Stimulated activated CD8-positive, alpha-beta memory T cell treated with anti-CD3 and anti-CD28 coated beads, Interleukin-4, amount 100 ng/mL, for 4 hours (primary cell): ENCODE data around the gene CNOT11.
"Not testable (repeated sequence)": the region's sequence is repeated elsewhere in the genome, so short reads cannot be mapped to it uniquely, and the experiment has no call there.

Experiments
- DNase-seq, 2 donors: peaks; one replicate each; pipeline ENCODE4 v3.0.0-alpha.2; 2020; ENCODE audit warnings: low read depth in 2 of 2, low spot score in 1 of 2

The CNOT11 gene

DNA sequence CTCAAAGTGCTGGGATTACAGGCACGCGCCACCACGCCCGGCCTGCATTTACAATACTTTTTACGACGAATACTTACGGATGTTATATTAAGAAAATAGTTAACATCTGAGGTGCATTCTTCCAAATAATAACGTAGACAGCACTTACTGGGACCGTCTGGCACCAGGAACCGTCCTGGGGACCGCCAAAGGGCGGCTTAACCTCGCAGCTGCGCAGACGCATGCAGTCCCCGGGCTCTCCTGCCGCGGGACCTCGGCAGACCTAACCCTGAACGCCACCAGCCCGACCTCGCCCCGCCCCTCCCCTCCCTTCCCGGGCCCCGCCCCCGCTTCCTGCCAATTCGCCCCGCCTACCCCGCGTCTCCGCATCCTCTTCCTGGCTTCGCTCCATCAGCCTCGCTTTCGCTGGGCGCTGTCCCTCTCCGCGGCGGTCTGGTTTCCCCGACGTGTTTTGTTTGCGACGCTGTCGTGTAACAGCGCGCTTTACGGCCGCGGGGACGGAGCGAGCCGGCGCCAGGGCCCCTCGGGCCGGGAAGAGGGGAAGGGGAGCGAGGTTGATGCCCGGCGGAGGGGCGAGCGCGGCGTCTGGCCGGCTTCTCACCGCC, at the start of gene CNOT11:
Gene CNOT11, plus strand, starts transcription at position 479 of the 605 bp plus-strand sequence. Its CDS starts 79 bp downstream, at position 558.
- peak; percentile 98 to 99 for DNase-seq

DNA sequence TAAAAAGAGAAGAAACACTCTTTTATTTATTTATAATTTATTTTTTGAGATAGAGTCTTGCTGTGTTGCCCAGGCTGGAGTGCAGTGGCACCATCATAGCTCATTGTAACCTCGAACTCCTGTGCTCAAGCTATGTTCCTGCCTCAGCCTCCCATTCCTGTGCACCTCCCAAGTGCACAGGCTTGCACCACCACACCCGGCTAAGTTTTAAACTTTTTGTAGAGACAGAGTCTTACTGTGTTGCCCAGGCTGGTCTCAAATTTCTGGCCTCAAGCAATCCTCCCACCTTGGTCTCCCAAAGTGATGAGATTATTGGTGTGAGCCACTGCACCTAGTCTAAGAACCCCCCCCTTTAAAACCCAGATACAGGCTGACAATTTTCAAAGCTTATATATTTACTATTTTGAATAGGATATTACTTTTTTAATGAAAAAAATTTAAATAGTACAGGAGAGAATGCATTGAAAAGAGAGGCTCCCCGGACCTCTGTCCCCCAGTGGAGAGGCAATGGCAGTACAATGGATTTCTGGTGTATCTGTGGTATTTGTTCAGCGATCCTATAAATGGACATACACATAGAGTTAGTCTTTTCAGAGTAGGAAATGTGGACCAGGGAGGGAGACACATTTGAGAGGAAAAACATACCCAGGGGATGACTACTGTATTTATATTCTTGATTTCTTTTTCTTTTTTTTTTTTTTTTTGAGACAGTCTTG, 48.1 kb upstream of the CNOT11 start:
- DNase-seq = no peak

GRCh38 chr2:101205521-101206479, 46.9 kb upstream of the CNOT11 start:
- peak in 1 of 2 donors; percentile 6 for DNase-seq

- no peak for DNase-seq
Measured at GRCh38 chr2:101208830-101209229, 43.9 kb upstream of the CNOT11 start.

DNA sequence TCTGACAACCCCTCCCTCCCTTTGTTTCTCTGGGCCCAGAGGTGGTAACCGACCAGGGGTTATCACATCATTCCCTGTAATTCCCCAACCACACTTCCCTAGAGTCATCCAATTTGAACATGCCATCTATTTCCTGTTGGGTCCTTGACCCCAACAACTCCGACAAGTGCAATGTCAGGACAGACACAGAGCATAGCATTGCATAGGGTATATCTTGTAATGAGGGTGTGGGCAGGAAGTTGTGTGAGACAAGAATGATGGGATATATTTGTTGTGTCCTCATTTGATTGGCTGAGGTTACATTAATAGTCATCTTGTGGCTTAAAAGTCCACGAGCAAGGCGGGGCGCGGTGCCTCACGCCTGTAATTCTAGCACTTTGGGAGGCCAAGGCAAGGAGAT, 33.4 kb upstream of the CNOT11 start:
- DNase-seq = no peak

GRCh38 chr2:101220091-101220490, 32.6 kb upstream of the CNOT11 start:
- DNase-seq = not testable (repeated sequence)

DNA sequence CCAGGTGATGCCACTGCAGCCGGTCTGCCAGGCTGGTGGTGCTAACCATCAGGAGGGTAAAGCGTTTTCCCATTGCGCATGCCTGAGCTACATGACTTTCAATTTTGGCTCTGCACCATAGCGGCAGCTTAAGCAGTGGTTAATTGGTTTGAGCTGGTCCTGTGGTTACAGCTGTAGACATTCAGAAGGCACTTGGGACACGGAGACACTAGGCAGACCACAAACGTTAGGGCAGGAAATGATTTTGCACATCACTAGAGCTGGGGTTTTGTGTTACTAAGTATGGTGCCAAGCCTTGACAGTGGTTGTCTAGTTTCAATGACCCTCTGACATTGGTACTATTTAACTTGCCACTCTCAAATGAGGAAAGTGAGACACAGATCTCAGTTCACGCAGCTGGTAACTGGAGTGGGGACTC, 28.9 kb upstream of the CNOT11 start:
- peak in 1 of 2 donors; percentile 6 for DNase-seq

GRCh38 chr2:101230541-101231001, 22.1 kb upstream of the CNOT11 start:
- no peak for DNase-seq

DNA sequence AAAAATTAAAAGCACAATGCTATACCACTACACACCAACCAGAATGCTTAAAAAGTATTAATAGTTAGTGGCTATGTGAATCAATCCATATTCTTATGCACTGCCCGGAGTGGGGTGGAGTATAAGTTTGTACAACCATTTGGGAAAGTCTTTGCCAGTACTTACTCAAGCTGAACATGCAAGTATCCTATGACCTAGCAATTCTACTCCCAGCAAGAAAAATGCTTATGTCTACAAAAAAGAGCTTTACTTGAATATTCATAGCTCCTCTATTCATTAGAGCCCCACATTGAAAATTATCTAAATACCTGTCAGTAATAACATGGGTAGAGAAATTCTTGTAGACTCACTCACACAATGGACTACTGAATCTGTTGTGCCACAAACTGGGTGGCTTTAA, 21.4 kb upstream of the CNOT11 start:
- DNase-seq = no peak

DNA sequence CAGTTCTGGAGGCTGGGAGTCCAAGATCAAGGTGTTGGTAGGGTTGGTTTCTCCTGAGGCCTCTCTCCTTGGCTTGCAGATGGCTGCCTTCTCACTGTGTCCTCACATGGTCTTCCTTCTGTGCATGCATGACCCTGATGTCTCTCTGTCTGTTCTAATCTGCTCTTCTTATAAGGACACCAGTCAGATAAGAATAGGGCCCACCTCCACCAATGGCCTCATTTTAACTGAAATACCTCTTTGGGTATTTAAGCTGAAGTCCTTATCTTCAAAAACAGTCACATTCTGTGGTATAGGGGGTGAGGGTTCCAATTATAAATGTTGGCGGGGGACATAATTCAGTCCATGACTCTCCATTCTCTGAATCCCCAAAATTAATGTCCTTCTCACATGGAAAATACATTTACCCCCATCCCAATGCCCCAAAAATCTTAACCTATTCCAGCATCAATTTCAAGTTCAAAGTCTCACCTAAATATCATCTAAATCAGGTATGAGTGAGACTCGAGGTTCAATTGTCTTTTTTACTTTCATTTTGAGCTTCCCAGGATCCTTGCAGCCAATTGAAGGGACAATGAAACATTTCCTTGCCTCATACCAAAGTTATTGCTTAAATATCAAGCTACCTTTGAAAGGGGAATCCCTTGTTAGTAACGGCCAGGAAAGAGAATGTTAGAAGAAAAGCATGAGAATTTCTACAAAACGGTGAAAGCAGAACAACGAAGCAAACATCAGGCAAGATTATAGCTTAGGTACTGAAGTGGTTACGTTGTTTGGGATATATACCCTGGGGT, 20.6 kb upstream of the CNOT11 start:
- no peak for DNase-seq

DNA sequence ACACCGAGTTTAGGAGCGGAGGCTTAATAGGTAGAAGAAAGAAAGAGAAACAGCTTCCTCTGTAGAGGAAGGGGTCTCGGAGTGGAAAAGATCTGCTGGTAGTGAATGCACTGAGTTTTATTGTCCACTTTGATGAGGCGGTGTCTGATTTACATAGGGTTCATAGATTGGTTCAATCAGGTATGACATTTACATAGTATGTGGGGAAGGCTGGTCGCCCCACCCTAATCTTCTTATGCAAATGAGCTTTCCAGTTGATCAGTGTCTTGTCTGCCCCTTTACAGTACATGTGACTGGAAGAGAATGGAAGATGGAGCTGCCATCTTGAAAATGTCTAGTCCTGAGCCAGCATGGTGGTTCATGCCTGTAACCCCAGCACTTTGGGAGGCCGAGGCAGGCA, 19.9 kb upstream of the CNOT11 start:
- no peak for DNase-seq

DNA sequence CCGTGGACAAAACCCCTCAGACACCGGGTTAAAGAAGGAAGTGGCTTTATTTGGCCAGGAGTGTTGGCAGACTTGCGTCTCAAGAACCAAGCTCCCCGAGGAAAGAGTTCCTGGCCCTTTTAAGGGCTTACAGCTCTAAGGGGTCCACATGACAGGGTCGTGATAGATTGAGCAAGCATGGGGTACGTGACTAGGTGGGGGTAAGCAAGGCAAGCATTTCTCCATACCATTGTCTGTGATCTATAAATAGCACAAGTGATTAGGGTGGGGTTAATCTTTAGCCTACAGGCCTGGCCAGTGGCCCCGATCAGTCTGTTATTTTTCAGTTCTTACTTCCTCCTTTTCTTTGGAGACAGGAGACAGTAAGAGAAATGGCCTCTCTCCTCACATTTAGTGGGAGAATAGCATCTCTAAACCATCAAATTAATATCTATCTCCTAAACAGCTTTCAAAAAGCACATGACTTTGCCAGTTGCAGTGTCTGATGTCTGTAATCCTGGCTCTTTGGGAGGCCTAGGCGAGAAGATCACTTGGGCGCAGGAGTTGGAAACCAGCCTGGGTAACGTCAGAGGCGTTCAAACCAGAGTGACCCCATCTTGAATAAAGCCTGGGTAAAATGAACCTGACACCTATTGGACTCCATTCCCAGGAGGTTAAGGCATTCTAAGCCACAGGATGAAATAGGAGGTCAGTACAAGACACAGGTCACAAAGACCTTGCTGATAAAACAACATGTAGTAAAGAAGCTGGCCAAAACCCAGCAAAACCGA, 18.3 kb upstream of the CNOT11 start:
- no peak for DNase-seq

DNA sequence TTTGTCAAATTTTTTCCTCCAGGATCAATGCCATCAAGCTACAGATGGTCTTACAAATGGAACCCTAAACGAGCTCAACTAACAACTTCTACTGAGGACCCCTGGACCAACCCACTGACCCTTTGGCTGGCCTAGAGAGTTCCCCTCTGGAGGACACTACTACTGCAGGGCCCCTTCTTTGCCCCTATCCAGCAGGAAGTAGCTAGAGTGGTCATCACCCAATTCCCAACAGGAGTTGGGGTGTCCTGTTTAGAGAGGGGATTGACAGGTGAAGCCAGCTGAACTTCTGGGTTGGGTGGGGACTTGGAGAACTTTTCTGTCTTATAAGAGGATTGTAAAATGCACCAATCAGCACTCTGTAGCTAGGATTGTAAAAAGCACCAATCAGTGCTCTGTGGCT, 16.7 kb upstream of the CNOT11 start:
- DNase-seq = not testable (repeated sequence)

DNA sequence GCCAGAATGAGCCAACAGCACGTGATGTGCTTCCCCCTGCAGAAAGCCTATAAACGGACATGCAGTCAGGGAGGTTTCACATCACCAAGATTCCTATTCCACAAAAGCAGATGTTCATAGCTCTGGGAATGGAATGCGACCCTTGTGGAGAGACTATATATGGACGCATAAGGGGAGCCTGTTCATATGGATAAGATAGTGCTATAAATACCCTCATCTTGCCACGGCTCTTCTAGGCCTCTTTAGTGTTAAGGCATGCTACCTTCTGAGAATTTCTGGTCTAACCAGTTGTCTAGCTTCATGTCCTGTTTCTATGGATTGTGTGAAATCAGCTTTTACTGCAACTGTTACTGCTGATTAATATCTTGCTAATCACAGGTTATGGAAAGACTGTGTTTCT, 14.7 kb upstream of the CNOT11 start:
- DNase-seq = not testable (repeated sequence)

DNA sequence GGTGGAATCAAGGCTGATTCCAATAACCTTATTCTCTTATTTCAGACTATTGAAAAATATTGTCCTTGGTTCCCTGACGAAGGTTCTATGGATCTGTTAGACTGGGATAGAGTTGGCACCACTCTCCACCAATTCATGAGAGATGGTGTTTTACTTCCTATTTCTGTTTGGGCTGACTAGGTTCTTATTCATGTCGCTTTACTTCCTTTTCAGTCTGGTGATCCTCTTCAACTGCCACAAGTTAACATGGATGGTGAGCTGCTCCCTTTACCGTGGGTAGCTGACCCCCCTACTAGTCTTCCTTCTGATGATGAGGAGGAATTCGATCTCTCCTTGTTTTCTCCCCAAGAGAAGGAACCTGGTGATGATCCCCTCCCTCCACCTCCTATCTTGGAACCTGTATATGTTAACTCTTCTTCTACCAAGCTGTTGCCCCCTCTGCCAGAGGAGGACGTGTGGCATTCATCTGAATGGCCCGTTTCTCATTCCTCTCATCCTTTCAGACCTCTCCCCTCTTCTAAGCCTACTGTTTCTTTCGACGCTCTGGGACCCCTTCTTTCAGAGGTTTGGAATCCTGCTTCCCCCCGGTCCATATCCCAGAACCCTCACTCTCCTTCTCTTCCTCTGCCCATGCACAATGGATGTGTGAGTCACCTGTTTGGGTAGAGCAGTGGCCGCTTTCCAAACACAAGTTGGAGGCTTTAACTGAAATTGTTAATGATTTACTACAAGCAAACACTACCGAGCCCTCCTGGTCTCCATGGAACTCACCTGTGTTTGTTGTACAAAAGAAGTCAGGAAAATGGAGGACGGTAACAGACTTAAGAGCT, 13.5 kb upstream of the CNOT11 start:
- DNase-seq = no peak

GRCh38 chr2:101239760-101240118, 12.9 kb upstream of the CNOT11 start:
- DNase-seq = not testable (repeated sequence)

DNA sequence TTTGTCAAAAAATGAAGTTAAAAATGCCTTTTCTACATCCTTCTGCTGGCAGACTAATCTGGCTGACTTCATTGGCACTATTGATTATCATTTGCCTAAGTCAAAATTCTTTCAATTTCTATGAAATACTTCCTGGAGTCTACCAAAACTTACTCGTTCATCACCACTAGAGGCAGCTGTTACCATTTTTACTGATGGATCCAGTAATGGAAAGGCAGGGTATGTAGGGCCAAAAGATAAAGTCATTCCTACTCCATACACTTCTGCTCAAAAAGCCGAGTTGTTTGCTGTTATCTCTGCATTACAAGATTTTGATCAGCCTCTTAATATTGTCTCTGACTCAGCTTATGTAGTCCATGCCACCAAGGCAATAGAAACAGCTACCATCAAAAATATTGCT, 12.0 kb upstream of the CNOT11 start:
- DNase-seq = not testable (repeated sequence)

GRCh38 chr2:101241158-101241557, 11.5 kb upstream of the CNOT11 start:
- no peak for DNase-seq

DNA sequence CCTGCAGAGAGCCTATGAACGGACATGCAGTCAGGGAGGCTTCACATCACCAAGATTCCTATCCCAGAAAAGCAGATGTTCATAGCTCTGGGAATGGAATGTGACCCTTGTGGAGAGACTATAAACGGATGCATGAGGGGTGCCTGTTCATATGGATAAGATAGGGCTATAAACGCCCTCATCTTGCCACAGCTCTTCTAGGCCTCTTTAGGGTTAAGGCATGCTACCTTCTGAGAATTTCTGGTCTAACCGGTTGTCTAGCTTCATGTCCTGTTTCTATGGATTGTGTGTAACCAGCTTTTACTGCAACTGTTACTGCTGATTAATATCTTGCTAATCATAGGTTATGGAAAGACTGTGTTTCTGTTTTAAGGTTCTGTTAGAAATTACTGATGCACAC, 8.3 kb upstream of the CNOT11 start:
- not testable (repeated sequence) for DNase-seq
